DMS79 treated with DMSO at 0.1 percent for 48 hours (cell line): ENCODE data around the gene TMEM52B.

Experiments
- DNase-seq: peaks from one replicate; lab custom pipeline; 2025; lab: John Stamatoyannopoulos, UW

TMEM52B gene

DNA sequence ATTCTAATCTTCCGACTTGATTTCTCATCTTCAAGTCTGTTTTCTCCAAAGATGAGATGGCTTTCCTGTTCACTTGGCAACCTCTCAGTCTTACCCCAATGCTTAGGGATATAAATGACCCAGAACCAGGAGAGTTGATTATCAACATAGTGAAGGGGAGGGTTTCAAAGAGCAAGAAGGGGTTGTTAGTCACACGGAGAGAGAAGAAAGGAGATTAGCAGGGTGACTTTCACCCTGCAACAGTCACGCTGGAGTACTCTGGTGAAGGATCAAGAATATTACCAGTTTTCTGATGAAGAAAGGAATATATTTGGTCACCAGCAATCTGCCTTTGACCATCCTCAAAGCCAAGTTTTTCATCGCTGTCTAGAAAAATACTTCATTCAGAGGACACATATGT lies at the start of gene TMEM52B:
Gene TMEM52B (plus strand): TSS at position 212 of the 400 bp plus-strand sequence. CDS start 543 bp downstream, outside the sequence.
- no peak for DNase-seq

DNA sequence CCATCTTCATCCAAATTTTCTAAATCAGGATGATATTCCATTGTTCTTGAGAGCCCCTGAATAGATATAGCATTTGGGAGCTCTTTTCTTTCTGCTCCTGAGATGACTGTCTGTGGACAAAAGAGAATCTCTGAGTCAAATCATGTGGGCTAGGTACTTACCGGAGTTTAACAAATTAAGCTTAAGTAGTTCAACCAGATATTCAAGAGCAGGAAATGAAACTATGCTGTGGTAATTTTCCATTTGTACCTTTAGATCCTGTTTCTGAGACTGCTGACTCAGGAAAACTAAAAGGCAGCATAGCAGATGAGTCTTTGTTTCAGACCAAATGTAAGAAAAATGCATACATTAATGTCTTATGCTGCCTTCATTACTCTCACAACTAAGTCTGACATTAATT lies 48.8 kb upstream of the TMEM52B start, which contains the start of gene CLEC7A:
Gene CLEC7A (minus strand): TSS at position 158 of the 400 bp plus-strand sequence. CDS start 117 bp downstream, at position 41.
- no peak for DNase-seq

DNA sequence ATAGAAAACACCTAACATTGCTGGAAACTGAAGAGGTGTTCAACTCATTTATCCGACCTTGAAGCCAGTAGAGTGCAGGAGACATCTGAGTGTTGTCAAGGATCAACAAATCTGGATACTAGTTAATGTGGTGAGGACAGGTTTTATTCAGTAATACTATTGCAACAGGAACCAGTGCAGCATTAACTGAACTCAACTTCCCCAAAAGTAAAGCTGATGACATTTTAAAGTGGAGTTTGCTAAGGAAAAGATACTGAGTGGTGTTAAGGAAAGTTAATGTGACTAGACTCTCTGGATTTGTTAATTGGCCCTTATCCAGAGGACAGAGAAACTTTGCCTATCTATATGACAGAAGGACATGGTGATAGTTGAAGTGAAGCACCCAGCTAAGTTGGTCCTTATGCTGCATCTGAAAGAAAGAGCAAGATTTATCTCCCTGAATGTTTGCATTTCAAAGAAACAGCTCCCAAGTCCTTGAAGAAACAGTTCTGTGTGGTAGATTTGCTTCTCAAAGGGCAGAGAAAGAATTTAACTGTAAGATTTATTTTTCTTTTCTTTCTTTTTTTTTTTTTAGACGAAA lies 47.6 kb upstream of the TMEM52B start:
- DNase-seq, result no peak

DNA sequence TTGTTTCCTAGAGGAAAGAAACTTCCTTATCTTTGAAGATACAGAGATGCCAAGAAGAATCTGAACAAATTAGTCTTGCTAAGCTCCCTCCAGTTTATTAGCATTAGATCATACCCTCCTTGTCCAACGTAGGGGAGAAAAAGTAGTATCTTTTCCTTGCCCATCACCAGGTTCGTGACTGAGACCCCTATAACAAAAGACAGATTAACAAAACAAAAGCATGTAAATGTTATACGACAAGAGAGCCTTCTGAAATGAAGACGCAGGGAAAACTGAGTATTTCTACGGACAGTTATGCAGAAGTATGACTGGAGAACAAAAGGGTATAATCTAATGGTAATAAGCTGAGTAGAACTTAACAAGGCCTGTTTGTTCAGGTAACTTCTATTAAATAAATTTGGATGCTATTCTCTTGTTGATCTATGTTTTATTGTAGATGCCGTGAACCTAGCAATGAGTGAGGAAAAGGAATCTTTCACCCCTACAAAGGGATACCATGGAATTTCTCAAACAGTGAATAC lies 45.9 kb upstream of the TMEM52B start:
- no peak for DNase-seq

DNA sequence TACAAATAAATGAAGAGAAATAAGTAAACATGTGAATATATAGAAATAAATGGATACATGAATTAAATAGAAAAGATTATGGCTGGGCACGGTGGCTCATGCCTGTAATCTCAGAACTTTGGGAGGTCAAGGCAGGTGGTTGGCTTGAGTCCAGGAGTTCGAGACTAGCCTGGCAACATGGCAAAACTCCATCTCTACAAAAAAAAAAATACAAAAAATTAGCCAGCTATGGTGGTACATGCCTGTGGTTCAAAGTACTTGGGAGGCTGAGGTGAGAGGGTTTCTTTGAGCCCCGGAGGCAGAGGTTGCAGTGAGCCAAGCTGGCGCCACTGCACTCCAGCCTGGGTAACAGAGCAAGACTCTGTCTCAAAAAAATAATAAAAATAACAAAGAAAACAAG lies 43.7 kb upstream of the TMEM52B start:
- no peak for DNase-seq

DNA sequence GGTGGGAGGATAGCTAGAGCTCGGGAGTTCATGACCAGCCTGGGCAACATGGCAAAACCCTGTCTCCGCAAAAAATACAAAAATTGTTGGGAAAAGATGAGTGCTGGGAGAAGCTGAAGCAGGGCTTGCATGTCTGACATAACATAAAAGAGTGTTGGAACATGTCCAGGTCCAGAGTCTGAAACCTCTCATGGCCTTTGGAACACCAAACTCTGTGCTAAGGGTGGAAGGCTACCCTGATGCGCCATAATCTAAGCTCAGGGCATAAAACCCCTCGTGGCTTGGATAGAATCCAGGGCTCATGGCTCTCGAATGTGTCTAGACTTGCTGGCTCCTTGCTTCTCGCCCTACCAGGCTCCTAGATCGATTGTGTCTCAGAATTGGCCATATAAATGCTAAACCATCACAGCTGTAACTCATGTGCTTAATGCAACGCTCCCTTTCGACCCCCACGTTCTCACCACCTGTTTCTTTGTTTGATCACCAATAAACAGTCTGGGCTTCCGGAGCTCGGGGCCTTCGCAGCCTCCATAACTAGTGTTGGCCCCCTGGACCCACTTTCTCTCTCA lies 42.1 kb upstream of the TMEM52B start:
- no peak for DNase-seq

DNA sequence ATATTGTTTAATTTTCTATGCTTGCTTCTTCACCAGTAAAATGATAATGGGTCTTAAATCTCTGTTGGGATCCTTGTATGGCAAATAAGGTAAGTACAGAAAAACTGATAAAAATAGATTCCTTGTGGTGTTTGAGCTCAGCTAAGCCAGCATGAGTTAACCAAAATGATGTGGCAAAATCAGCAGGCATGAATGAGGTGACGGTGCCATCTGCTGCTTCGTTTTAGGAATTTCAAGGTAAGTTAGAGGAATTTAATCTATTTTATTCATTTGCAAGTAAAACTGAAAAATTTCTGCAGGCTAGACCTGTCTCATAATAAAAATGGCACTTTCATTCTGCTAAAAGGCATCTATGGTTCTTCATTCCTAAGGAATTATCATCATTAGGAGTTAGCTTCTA lies 38.8 kb upstream of the TMEM52B start:
- DNase-seq, result peak; percentile 11

DNA sequence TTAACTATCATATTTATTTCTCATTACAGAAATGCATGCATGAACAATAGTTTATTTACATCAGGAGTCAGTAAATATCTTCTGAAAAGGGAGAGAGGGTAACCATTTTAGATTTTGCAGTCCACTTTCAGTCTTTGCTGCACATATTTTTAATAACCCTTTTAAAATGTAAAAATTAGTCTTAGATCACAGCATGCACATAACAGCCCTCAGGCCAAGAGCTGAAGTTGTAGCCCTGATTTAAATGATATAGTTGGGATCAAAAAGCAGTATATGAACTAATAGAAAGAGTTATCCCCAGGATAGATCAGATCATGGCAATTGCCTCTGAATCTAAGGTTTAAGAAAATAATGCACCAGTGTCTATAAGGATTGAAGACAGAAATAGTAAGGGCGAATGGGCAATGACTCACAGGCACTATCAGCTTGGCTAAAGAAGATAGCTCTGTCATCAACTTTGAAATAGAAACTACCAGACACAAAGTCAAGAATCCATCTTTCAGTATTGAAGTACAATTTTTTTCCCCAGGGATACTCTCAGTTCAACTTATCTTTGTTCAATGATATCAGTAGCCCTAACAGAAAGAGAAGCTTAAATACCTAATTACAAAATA lies 35.7 kb upstream of the TMEM52B start:
- DNase-seq, result no peak

DNA sequence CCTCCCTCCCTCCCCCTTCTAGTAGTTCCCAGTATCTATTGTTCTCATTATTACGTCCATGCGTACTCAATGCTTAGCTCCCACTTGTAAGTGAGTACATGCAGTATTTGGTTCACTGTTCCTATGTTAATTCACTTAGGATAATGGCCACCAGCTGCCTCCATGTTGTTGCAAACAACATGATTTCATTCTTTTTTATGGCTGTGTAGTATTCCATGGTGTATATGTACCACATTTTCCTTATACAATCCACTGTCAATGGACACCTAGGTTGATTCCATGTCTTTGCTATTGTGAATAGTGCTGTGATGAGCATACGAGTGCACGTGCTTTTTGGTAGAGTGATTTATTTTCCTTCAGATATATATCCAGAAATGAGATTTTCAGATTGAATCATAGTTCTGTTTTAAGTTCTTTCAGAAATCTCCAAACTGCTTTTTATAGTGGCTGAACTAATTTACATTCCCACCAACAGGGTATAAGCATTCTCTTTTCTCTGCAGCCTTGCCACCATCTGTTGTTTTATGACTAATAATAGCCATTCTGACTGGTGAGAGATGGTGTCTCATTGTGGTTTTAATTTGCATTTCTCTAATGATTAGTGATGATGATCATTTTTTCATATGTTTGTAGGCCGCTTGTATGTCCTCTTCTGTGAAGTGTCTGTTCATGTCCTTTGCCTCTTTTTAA lies 31.0 kb upstream of the TMEM52B start:
- DNase-seq, result no peak

DNA sequence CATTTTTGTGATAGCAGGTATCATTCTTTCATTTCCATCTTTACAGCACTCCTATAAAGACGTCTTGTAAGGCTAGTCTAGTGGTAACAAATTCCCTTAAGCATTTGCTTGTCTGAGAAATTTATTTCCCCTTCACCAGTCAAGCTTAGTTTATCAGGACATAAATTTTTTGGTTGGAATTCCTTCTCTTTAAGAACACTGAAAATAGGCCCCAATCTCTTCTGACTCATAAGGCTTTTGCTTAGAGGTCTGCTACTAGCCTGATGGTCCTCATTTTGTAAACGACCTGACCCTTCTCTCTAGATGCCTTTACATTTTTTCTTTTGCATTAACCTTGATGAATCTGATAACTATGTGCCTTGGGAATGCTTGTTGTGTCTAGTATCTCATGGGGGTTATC lies 27.2 kb upstream of the TMEM52B start:
- DNase-seq, result no peak

DNA sequence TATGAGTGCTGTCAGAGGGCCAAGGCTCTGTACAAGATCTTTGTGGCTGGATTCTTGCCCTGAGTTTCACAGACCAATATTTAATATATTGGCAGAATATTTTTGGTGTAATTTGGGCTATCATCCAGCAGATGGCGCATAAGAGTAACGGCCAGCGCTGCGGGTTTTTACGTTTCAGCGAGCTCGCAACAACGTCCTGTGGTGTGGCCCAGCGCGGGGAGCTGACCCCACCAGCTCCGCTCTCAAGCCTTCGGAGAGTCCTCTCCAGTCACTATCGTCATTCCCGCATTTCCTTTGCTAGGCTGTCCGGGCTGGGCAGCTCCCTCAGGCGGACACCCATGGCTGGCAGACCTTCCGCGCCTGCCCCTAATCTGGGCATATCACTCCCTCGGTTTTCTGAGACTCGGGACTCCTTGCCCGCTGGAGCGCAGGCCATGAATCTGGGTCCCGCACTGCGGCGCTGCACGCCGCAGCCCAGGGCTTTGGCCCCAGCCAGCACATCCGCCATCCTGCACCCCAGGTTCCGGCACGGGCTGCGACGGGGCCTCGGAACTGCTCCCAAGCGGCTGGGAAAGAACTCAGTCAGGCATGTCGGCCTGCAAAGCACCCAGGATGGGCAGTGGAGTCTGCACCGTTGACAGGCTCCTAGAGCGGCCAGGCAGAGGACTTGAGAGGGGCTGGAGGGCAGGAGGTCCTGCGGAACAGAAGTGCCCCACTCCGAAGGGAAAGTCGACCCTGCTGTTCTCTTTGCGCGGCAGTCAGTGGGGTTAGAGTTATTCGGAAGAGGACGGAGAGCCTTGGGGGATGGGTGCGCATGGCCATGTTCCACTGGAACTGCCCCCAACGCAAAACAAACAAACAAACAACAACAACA lies 25.3 kb upstream of the TMEM52B start:
- DNase-seq, result peak; percentile 44

DNA sequence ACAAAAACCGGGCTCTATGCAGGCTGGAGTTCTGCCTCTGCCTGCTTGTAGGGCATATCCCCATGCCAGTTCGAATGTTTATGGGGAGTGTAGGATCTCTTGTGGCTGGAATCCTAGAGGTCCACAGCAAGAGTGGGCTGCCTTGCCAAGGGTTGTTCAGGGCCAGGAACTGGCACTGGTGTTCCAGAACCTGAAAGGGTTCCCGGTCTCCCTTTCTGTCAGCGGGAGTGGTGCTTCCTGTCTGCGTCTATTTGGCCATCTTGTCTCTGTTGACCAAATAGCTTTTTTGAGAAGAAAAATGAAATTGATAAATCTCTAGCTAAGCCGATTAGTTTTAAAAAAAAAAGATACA lies 24.7 kb upstream of the TMEM52B start:
- DNase-seq, result no peak

DNA sequence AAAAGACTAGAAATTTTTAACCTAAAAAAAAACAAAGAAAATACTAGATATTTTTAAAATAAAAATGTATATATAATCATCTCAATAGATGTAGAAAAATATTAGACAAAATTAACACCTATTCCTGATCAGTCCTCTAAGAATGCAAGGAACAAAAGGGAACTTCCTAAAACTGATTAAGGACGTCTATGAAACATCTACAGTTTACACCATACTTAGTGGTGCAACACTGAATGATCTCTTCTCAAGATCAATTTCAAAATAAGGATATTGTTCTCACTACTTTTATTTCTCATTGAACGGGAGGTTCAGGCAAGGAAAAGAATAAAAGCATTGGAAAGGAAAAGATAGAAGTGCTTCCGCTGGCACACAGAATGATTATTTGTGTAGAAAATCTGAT lies 22.9 kb upstream of the TMEM52B start:
- DNase-seq, result no peak

DNA sequence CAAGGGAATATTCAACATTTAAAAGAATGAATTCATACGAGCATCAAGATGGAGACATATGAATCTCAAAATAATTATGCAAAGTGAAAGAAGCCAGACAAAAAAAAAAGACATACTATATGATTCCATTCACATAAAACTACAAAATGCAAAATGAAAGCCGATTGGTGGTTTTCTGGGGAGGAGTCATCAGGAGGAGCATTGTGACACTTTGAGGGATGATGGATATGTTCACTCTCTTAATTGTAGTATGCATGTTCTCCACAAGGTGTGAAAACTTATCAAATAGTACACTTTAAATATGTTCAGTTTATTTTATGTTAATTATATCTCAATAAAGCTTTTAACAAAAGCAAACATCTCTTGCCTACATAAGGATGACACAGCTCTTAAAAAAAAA lies 20.4 kb upstream of the TMEM52B start:
- no peak for DNase-seq

DNA sequence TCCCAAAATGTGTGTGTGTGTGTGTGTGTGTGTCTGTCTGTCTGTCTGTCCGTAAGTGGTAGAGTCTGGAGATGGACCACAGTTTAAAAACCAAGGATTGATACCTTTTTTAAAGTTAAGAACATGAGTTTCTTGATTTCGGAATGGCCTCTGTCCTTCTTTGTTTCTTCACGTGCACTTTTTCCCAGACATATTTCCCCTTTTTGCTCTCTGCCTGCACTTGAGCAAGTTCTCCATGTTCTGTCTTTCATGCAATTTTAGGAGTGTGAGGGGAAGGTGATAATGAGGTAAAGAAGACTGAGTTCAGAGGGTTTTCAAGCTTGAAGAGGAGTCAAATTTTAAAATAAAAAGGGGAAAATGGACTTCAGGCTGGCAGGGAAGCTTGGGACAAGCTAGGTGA lies 19.6 kb upstream of the TMEM52B start:
- DNase-seq, result no peak

DNA sequence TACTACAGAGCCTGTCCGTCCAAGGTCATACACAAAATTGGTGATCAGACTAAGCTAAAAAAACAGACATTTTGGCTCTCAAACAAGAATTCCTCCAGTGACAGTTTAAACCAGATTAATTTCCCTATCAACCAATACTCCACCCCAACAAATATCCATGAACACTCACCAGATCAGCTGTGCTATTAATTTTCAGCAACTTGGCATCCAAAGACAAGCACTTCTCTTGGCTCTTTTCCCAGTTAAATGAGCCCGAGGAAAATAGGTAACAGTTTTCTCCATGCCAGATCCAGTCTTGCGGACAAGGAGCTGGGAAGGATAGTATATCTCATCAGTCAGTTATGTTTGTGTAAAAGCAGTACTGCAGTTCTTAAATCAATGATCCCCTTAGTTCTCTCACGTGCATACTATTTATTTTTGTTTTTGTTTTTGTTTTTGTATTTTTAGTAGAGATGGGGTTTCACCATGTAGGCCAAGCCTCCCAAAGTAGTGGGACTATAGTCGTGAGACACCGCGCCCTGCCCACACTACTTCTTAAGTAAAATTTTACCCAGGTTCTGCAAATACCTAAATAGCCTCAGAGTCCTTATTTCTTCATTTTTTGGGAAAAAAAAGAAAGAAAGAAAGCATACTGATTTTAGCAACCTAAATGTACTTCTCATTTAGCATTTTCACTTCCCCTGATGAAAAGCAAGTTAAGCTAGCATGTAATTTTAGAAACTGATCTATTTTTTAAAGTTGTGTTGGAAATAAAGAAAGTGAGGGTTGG lies 18.0 kb upstream of the TMEM52B start:
- DNase-seq, result no peak

DNA sequence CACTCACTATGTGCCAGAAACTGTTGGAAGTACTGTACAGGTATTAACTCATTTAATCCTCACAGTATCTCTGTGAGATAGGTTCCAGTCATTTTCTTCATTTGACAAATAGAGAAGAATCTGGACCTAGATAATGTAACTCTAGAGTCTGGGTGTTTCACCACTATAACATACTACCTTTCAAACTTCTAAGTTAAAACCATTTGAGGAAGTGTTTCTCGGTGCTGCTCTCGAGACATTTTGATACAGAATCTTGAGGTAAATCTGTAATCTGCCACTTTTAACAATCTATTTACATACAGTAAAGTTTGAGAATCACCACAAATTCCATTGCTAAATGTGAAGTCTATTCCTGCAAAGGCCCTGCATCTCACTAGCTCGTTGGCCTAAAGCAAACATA lies 15.7 kb upstream of the TMEM52B start:
- DNase-seq, result no peak

DNA sequence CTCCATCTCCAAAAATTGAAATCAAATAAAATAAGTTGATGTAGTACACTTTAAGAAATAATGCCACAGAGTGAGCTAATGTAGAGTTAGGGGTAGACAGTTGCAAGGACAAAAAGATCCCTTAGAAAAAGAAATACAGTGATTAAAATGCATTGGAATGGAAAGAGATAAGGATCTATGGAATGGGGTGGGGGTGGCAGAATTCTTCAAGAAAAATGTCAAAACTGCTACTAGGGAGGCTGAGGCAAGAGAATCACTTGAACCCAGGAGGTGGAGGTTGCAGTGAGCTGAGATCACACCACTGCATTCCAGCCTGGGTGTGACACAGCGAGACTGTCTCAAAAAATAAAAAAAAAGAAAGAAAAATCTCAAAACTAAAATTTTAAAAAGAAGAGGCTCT lies 13.4 kb upstream of the TMEM52B start:
- DNase-seq, result no peak

DNA sequence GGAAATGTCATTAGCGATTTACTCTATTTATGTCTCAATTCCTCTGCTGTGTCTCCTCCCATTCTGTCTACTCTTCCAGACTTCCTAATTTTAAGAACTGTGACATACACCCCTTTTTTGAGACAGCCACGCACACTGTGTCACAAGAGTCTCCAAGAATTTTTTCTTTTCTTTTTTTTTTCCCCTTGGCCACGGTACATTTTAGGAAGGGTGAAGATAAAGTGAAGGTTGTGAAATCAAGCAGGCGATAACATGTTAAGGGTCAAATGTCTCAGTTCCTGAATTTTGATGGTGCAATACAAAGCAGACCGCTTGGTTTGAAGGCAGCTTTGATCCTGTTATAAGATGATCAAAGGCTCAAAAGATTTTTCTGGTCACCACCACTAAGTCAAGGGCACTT lies 11.2 kb upstream of the TMEM52B start:
- DNase-seq, result no peak

DNA sequence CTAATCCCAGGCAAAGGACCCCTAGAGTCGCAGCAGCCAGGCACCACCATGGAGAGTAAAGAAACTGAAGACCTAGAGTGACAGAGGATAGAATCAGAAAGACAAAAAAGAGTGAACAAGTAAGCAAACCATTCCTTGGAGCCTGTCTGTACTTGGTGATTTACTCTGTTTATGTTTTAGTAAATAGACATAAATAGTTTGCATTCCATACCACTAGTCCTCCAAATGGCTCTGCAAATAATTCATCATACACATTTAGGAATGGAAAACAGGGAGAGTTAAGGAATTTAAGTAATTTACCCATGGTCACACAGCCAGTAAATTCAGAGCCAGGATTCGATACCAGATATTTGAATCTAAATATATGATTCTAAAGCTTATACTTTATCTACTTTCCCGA lies 9.7 kb upstream of the TMEM52B start:
- DNase-seq, result no peak

DNA sequence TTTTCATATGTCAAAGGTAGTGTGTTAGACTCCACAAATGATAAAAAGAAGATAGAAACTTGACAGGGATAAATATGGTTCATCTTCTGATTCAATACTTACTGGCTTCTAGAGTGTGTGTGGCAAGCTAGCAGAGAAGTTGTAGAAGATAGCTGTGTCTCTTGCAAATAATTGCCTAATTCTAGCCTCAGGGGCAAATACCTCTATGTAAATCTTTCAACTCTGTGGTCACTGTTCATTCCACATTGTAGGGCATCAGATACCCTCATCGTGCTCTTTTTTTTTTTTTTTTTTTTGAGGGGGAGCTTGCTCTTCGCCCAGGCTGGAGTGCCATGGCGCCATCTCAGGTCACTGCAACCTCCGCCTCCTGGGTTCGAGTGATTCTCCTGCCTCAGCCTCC lies 8.6 kb upstream of the TMEM52B start:
- DNase-seq, result no peak
